GM12892 (cell line): Measurements from ENCODE around the gene ATP2A3.

ENCODE experiments used
- POLR2A ChIP-seq: IDR thresholded peaks from 2 replicates; pipeline ENCODE4 v1.6.1; 2011; ENCODE audit warnings: low read depth, low read length, control low read depth
- POLR2AphosphoS5 ChIP-seq: IDR thresholded peaks from 2 replicates; pipeline ENCODE4 v1.6.1; 2011; ENCODE audit warnings: low read depth, low read length, control low read depth

- TF ChIP-seq POLR2AphosphoS5 (no peak), POLR2A (no peak)
These were observed 12.5 kb upstream of the ATP2A3 start for GRCh38 chr17:3976675-3977171.
